ENCODE data around the gene ELF1. TPM values are rescaled to one million over a fixed set of nuclear protein-coding genes. Genes with fewer than 3 reads are reported as not detected.
"Not testable (repeated sequence)": the region's sequence is repeated elsewhere in the genome, so short reads cannot be mapped to it uniquely, and the experiment has no call there.

The ELF1 gene
- total and polyA plus RNA-seq, 2 donors (not counting 1 experiment from before 2014, with no cell fraction given), result 38.5 to 41.0 TPM

GRCh38 chr13:40920826-40921225 lies 98.3 kb downstream of the ELF1 start:
- Histone ChIP-seq H3K9me3 (ENCODE audit: control insufficient read depth, insufficient read depth, low read depth, low read length) (no peaks in the 10 kb centered on the region), H3K36me3 (ENCODE audit: control insufficient read depth, insufficient read depth, low read length) (no peaks in the 10 kb centered on the region), H3K27me3 (ENCODE audit: control insufficient read depth, insufficient read depth, low read length) (no peaks in the 10 kb centered on the region), H3K4me3 (replicated peaks in 1 of 4; ENCODE audit: control extremely low read depth in 1 of 4, insufficient read depth in 1 of 4, low read depth in 3 of 4, low read length in 4 of 4) (peak overlapping the region; percentile 68 to 83 (median 70)), H3K79me2 (ENCODE audit: control insufficient read depth, insufficient read depth, low read length) (peaks cover 15% of the 10 kb centered on the region), H3K9ac (ENCODE audit: insufficient read depth, low read length) (peak overlapping the region; percentile 72), H3K27ac (ENCODE audit: insufficient read depth, low read length) (peak overlapping the region; percentile 83), H2AFZ (ENCODE audit: low read length) (peak overlapping the region; percentile 91), H3K4me2 (ENCODE audit: extremely low read depth, insufficient read depth, low read length) (peak overlapping the region; percentile 84), H4K20me1 (ENCODE audit: control insufficient read depth, extremely low read depth, insufficient read depth, low read length) (no peaks in the 10 kb centered on the region), H3K4me1 (ENCODE audit: control insufficient read depth, extremely low read depth, insufficient read depth, low read length) (peaks cover 2% of the 10 kb centered on the region)
- TF ChIP-seq EZH2 (IDR thresholded peaks at IDR 0.05; ENCODE audit: low read length, missing control alignments), result no peak
- no peak for TF ChIP-seq CTCF (conservative IDR thresholded peaks at IDR 0.05 in 1 of 2, IDR thresholded peaks at IDR 0.05 in 1 of 2; ENCODE audit: low read depth in 1 of 2, low read length in 2 of 2)
- peak; percentile 55 to 71 for DNase-seq (ENCODE audit: low read depth in 2 of 2)

GRCh38 chr13:40919901-40920300 lies 99.2 kb downstream of the ELF1 start:
- not testable (repeated sequence) for DNase-seq (ENCODE audit: low read depth in 2 of 2); H3K36me3 ChIP-seq (ENCODE audit: control insufficient read depth, insufficient read depth, low read length); H3K27ac ChIP-seq (ENCODE audit: insufficient read depth, low read length); H2AFZ ChIP-seq (ENCODE audit: low read length); H3K4me3 ChIP-seq (replicated peaks in 1 of 4; ENCODE audit: control extremely low read depth in 1 of 4, insufficient read depth in 1 of 4, low read depth in 3 of 4, low read length in 4 of 4); H3K4me2 ChIP-seq (ENCODE audit: extremely low read depth, insufficient read depth, low read length); H4K20me1 ChIP-seq (ENCODE audit: control insufficient read depth, extremely low read depth, insufficient read depth, low read length); H3K27me3 ChIP-seq (ENCODE audit: control insufficient read depth, insufficient read depth, low read length); H3K4me1 ChIP-seq (ENCODE audit: control insufficient read depth, extremely low read depth, insufficient read depth, low read length); H3K9ac ChIP-seq (ENCODE audit: insufficient read depth, low read length); H3K9me3 ChIP-seq (ENCODE audit: control insufficient read depth, insufficient read depth, low read depth, low read length)
- H3K79me2 ChIP-seq (ENCODE audit: control insufficient read depth, insufficient read depth, low read length), result peaks cover 15% of the 10 kb centered on the region

- Histone ChIP-seq H3K36me3 (ENCODE audit: control insufficient read depth, insufficient read depth, low read length) (no peaks in the 10 kb centered on the region), H4K20me1 (ENCODE audit: control insufficient read depth, extremely low read depth, insufficient read depth, low read length) (no peaks in the 10 kb centered on the region), H3K9me3 (ENCODE audit: control insufficient read depth, insufficient read depth, low read depth, low read length) (no peaks in the 10 kb centered on the region), H3K79me2 (ENCODE audit: control insufficient read depth, insufficient read depth, low read length) (peaks cover 15% of the 10 kb centered on the region), H2AFZ (ENCODE audit: low read length) (no peak overlapping the region), H3K4me2 (ENCODE audit: extremely low read depth, insufficient read depth, low read length) (no peak overlapping the region), H3K4me3 (replicated peaks in 1 of 4; ENCODE audit: control extremely low read depth in 1 of 4, insufficient read depth in 1 of 4, low read depth in 3 of 4, low read length in 4 of 4) (no peak overlapping the region), H3K27ac (ENCODE audit: insufficient read depth, low read length) (no peak overlapping the region), H3K9ac (ENCODE audit: insufficient read depth, low read length) (no peak overlapping the region), H3K27me3 (ENCODE audit: control insufficient read depth, insufficient read depth, low read length) (no peaks in the 10 kb centered on the region), H3K4me1 (ENCODE audit: control insufficient read depth, extremely low read depth, insufficient read depth, low read length) (peaks cover 2% of the 10 kb centered on the region)
- peak in 1 of 2 donors; percentile 56 for DNase-seq (ENCODE audit: low read depth in 2 of 2)
- TF ChIP-seq CTCF (conservative IDR thresholded peaks at IDR 0.05 in 1 of 2, IDR thresholded peaks at IDR 0.05 in 1 of 2; ENCODE audit: low read depth in 1 of 2, low read length in 2 of 2), result no peak
- no peak for TF ChIP-seq EZH2 (IDR thresholded peaks at IDR 0.05; ENCODE audit: low read length, missing control alignments)
Observed at GRCh38 chr13:40916207-40916998, 102.7 kb downstream of the ELF1 start.

- H3K9me3 ChIP-seq (ENCODE audit: control insufficient read depth, insufficient read depth, low read depth, low read length); H3K4me3 ChIP-seq (replicated peaks in 1 of 4; ENCODE audit: control extremely low read depth in 1 of 4, insufficient read depth in 1 of 4, low read depth in 3 of 4, low read length in 4 of 4); H2AFZ ChIP-seq (ENCODE audit: low read length); H3K4me2 ChIP-seq (ENCODE audit: extremely low read depth, insufficient read depth, low read length); H3K27me3 ChIP-seq (ENCODE audit: control insufficient read depth, insufficient read depth, low read length); H3K9ac ChIP-seq (ENCODE audit: insufficient read depth, low read length); DNase-seq (ENCODE audit: low read depth in 2 of 2); H4K20me1 ChIP-seq (ENCODE audit: control insufficient read depth, extremely low read depth, insufficient read depth, low read length); H3K36me3 ChIP-seq (ENCODE audit: control insufficient read depth, insufficient read depth, low read length); H3K27ac ChIP-seq (ENCODE audit: insufficient read depth, low read length); H3K4me1 ChIP-seq (ENCODE audit: control insufficient read depth, extremely low read depth, insufficient read depth, low read length): not testable (repeated sequence)
- peaks cover 14% of the 10 kb centered on the region for H3K79me2 ChIP-seq (ENCODE audit: control insufficient read depth, insufficient read depth, low read length)
Observed at GRCh38 chr13:40914863-40915262, 104.3 kb downstream of the ELF1 start.

Data from fibroblast of lung (primary cell).